IMR-90 (cell line): ENCODE data around the gene AMPD3. TPM values are rescaled to one million over a fixed set of nuclear protein-coding genes. Genes with fewer than 3 reads are reported as not detected.

Experiments
- ATAC-seq: fragments of 200-7000 bp; cut with Tn5 transposase; 2 replicates; pipeline ENCODE4 v1.9.1; 2020; ENCODE audit warnings: low read depth, mild to moderate bottlenecking, moderate library complexity
- BruUV-seq: library from RNA; stranded (reverse); fragments of 400-500 nt; replicated peaks from 2 replicates; lab custom pipeline; 2021; lab: Mats Ljungman, UMichigan
- CTCF ChIA-PET: fragments of 300-600 bp; formaldehyde crosslinking; extraction: SDS; loops from one replicate; lab custom pipeline; 2021; ENCODE audit warnings: antibody characterized with exemption; lab: Yijun Ruan, JAX
- POLR2A ChIA-PET: fragments of 300-600 bp; sonication (Branson Sonifier 250); formaldehyde crosslinking; loops from one replicate; lab custom pipeline; 2022; ENCODE audit warnings: antibody characterized with exemption; ENCODE audit not compliant: unreplicated experiment; lab: Charles Lee
- DNase-seq: peaks from one replicate; pipeline ENCODE4 v3.0.0; 2013
- H2AFZ ChIP-seq: replicated peaks from 2 replicates; pipeline ENCODE3; 2013; ENCODE audit warnings: low read length, mild to moderate bottlenecking; ENCODE audit not compliant: poor library complexity
- H2AK5ac ChIP-seq: 2 replicates; pipeline ENCODE4 v1.6.1; 2013; ENCODE audit warnings: low read depth, low read length, inconsistent platforms
- H2AK9ac ChIP-seq: replicated peaks from 2 replicates; pipeline ENCODE3; 2013; ENCODE audit warnings: mild to moderate bottlenecking, low read depth, low read length, moderate library complexity; ENCODE audit not compliant: poor library complexity
- H2BK120ac ChIP-seq: 2 replicates; pipeline ENCODE4 v1.6.1; 2013; ENCODE audit warnings: low read depth, low read length, inconsistent platforms
- H2BK15ac ChIP-seq: 3 replicates; pipeline ENCODE4 v1.6.1; 2013; ENCODE audit warnings: low read depth, low read length, inconsistent platforms
- H2BK20ac ChIP-seq: 2 replicates; pipeline ENCODE4 v1.6.1; 2013; ENCODE audit warnings: low read depth, mild to moderate bottlenecking, inconsistent platforms, low read length, moderate library complexity
- H2BK5ac ChIP-seq: 2 replicates; pipeline ENCODE4 v1.6.1; 2013; ENCODE audit warnings: mild to moderate bottlenecking, low read depth, low read length, inconsistent platforms; ENCODE audit not compliant: poor library complexity, severe bottlenecking
- H3K14ac ChIP-seq: replicated peaks from 2 replicates; pipeline ENCODE4 v1.6.1; 2013; ENCODE audit warnings: low read depth, low read length, inconsistent platforms
- H3K18ac ChIP-seq: 2 replicates; pipeline ENCODE4 v1.6.1; 2013; ENCODE audit warnings: low read depth, low read length, control low read depth
- H3K23ac ChIP-seq: 2 replicates; pipeline ENCODE4 v1.6.1; 2013; ENCODE audit warnings: low read depth, low read length, inconsistent platforms
- H3K27ac ChIP-seq: 2 replicates; pipeline ENCODE4 v1.5.1; 2013; ENCODE audit warnings: mild to moderate bottlenecking, control low read depth, low read length; ENCODE audit not compliant: insufficient read depth
- H3K27me3 ChIP-seq: 2 replicates; pipeline ENCODE4 v1.6.1; 2013; ENCODE audit warnings: low read length; ENCODE audit not compliant: control insufficient read depth, insufficient read depth
- H3K36me3 ChIP-seq: 2 replicates; pipeline ENCODE4 v1.6.1; 2013; ENCODE audit warnings: low read length, mixed read lengths; ENCODE audit not compliant: control insufficient read depth, insufficient read depth
- H3K4ac ChIP-seq: 2 replicates; pipeline ENCODE4 v1.6.1; 2013; ENCODE audit warnings: low read depth, low read length, inconsistent platforms
- H3K4me1 ChIP-seq: 2 replicates; pipeline ENCODE4 v1.6.1; 2013; ENCODE audit warnings: low read length, mixed read lengths; ENCODE audit not compliant: control insufficient read depth, insufficient read depth
- H3K4me2 ChIP-seq: 2 replicates; pipeline ENCODE4 v1.6.1; 2013; ENCODE audit warnings: low read depth, mild to moderate bottlenecking, control low read depth, low read length, moderate library complexity
- H3K4me3 ChIP-seq: 2 replicates; pipeline ENCODE4 v1.5.1; 2013; ENCODE audit warnings: low read depth, mild to moderate bottlenecking, control low read depth, low read length, moderate library complexity; ENCODE audit not compliant: insufficient read depth
- H3K56ac ChIP-seq: 2 replicates; pipeline ENCODE4 v1.6.1; 2013; ENCODE audit warnings: low read length, inconsistent platforms; ENCODE audit not compliant: insufficient read depth; ENCODE audit errors: extremely low read depth
- H3K79me1 ChIP-seq, 2 experiments: 2 replicates each; pipeline ENCODE4 v1.6.1; 2013; ENCODE audit warnings: low read length in 2 of 2, inconsistent platforms in 1 of 2, low read depth in 1 of 2
- H3K9ac ChIP-seq: 2 replicates; pipeline ENCODE4 v1.6.1; 2013; ENCODE audit warnings: low read depth, low read length, control low read depth
- H3K9me1 ChIP-seq: 2 replicates; pipeline ENCODE4 v1.6.1; 2013; ENCODE audit warnings: low read length, inconsistent platforms; ENCODE audit not compliant: insufficient read depth
- H3K9me3 ChIP-seq: 2 replicates; pipeline ENCODE4 v1.6.1; 2013; ENCODE audit warnings: low read length; ENCODE audit not compliant: control insufficient read depth, insufficient read depth
- H4K20me1 ChIP-seq: 2 replicates; pipeline ENCODE4 v1.6.1; 2013; ENCODE audit warnings: low read length, inconsistent platforms; ENCODE audit not compliant: insufficient read depth
- H4K5ac ChIP-seq: 2 replicates; pipeline ENCODE4 v1.6.1; 2013; ENCODE audit warnings: mild to moderate bottlenecking, low read depth, low read length, control low read depth
- H4K8ac ChIP-seq, 2 experiments: 2 replicates each; pipeline ENCODE4 v1.6.1; 2013; ENCODE audit warnings: low read depth in 2 of 2, low read length in 2 of 2, control low read depth in 1 of 2, inconsistent platforms in 1 of 2
- H4K91ac ChIP-seq: 2 replicates; pipeline ENCODE4 v1.6.1; 2013; ENCODE audit warnings: low read depth, low read length, inconsistent platforms; ENCODE audit not compliant: insufficient read depth
- CHD1 ChIP-seq: IDR thresholded peaks from 2 replicates; pipeline ENCODE4 v1.6.1; 2012; ENCODE audit warnings: low read depth, low read length, improper control_type of control experiment
- MAFK ChIP-seq: IDR thresholded peaks from 2 replicates; pipeline ENCODE4 v1.6.1; 2012; ENCODE audit warnings: low read depth, low read length, improper control_type of control experiment
- MAZ ChIP-seq: IDR thresholded peaks from 2 replicates; pipeline ENCODE4 v1.6.1; 2012; ENCODE audit warnings: low read depth, mild to moderate bottlenecking, low read length, improper control_type of control experiment, moderate library complexity, borderline replicate concordance
- NFE2L2 ChIP-seq: fragments of 150-350 bp; IDR thresholded peaks from 2 replicates; pipeline ENCODE4 v1.6.1; 2016; ENCODE audit warnings: low read depth, mild to moderate bottlenecking, low read length
- POLR2A ChIP-seq: IDR thresholded peaks from 2 replicates; pipeline ENCODE4 v1.6.1; 2012; ENCODE audit warnings: mild to moderate bottlenecking, low read depth, low read length
- RAD21 ChIP-seq: IDR thresholded peaks from 2 replicates; pipeline ENCODE4 v1.6.1; 2012; ENCODE audit warnings: low read length, improper control_type of control experiment
- RCOR1 ChIP-seq: IDR thresholded peaks from 2 replicates; pipeline ENCODE4 v1.6.1; 2012; ENCODE audit warnings: mild to moderate bottlenecking, low read length, improper control_type of control experiment; ENCODE audit not compliant: insufficient replicate concordance
- RFX5 ChIP-seq: IDR thresholded peaks from 2 replicates; pipeline ENCODE4 v1.8.0; 2012; ENCODE audit warnings: low read depth, mild to moderate bottlenecking, low read length, moderate library complexity
- SMC3 ChIP-seq: fragments of 150-350 bp; IDR thresholded peaks from 2 replicates; pipeline ENCODE4 v1.6.1; 2016; ENCODE audit warnings: low read depth, mild to moderate bottlenecking, antibody characterized with exemption, low read length, moderate library complexity
- WGBS, 2 experiments: methylation state at CpG; one replicate each; pipeline versions ENCODE4 v1.1.5 to v1.1.7; 2013; ENCODE audit warnings: missing lambda C conversion rate in 2 of 2; ENCODE audit not compliant: insufficient read length in 1 of 2; ENCODE audit errors: extremely low coverage in 2 of 2; 5-methylcytosine and 5-hydroxymethylcytosine counted together
- dilution Hi-C: fragments of 300-500 bp; cut with HindIII; formaldehyde crosslinking; loops from one replicate; pipeline ENCODE4 v1.14.3; 2018; ENCODE audit warnings: low sequenced_read_pairs; ENCODE audit not compliant: unreplicated experiment
- in situ Hi-C: fragments of 300-500 bp; cut with MboI; formaldehyde crosslinking; loops from 3 replicates; pipeline ENCODE4 v1.14.3; 2019; ENCODE audit warnings: low sequenced_read_pairs, inconsistent platforms, mixed read lengths
- intact Hi-C: fragments of 100-400 bp; cut with micrococcal nuclease; formaldehyde crosslinking; loops from 2 replicates; pipeline ENCODE4 v1.10.0; 2022
- polyA plus RNA-seq, 3 experiments: library from polyadenylated mRNA; depleted of rRNA; stranded (reverse); fragments of >200 nt; gene quantifications; 2 replicates each; pipeline ENCODE4 v1.2.3, GENCODE V29; 2012; ENCODE audit warnings: low replicate concordance in 1 of 3
- total RNA-seq: library from RNA; depleted of rRNA; stranded (reverse); fragments of >200 nt; gene quantifications from 2 replicates; pipeline ENCODE4 v1.2.3, GENCODE V29; 2012
- TF ChIP-seq, protein P1 (sequence below): fragments of 150-350 bp; IDR thresholded peaks from 2 replicates; pipeline ENCODE4 v1.6.1; 2017; ENCODE audit warnings: mild to moderate bottlenecking, antibody characterized with exemption, low read length, low read depth
- TF ChIP-seq, protein P2 (sequence below): conservative IDR thresholded peaks from 2 replicates; pipeline ENCODE4 v1.5.1; 2012; ENCODE audit warnings: mild to moderate bottlenecking, low read depth, low read length, improper control_type of control experiment

Gene AMPD3
- total and polyA plus RNA-seq, 2 of the 4 experiments (the other 2 are of a cell fraction) = 8.6 to 12.1 TPM

DNA sequence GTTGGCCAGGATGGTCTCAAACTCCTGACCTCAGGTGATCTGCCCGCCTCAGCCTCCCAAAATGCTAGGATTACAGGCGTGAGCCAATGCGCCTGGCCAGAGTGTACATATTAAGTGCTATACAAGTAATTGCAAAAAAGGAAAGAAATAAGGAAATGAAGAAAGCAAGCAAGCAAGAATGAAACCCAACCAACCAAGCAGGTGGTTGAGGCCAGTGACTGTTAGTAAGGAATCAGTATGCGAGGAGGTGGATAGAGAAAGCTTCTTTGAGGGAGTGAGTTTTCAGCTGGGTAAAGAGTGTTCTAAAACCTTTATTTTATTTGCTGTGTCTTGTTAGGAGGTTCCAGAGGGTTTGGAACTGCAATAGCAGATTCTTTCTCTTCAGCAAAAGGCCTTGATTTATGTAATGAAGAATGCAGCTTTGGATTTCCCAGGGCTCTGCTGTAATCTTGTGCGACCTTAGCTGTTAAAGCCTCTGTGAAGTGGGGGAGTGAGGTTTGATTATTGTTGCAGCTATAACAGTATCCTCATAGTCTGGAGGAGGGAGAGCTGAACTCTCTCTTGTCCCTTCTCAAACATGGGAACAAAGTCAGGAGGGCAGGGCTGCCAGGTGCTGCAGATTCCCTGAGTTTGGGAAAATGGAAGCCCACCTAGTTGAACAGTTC is 5.7 kb downstream of the AMPD3 start:
- Histone ChIP-seq H4K20me1 (peaks cover 22% of the 10 kb centered on the region), H3K4me2 (no peak overlapping the region), H2BK5ac (no peak overlapping the region), H2AFZ (no peak overlapping the region), H2BK20ac (no peak overlapping the region), H3K9me1 (peaks cover 10% of the 10 kb centered on the region), H3K9me3 (no peaks in the 10 kb centered on the region), H4K5ac (no peak overlapping the region), H3K4ac (no peak overlapping the region), H3K23ac (no peak overlapping the region), H4K8ac (no peak overlapping the region), H3K27ac (no peak overlapping the region), H3K36me3 (peaks cover 34% of the 10 kb centered on the region), H3K4me1 (peaks cover 13% of the 10 kb centered on the region), H3K4me3 (no peak overlapping the region), H3K14ac (no peak overlapping the region), H2AK5ac (no peak overlapping the region), H2BK15ac (no peak overlapping the region), H2BK120ac (no peak overlapping the region), H2AK9ac (no peak overlapping the region), H3K27me3 (no peaks in the 10 kb centered on the region), H3K9ac (no peak overlapping the region), H4K91ac (no peak overlapping the region), H3K79me1 (peaks cover 25 to 75% of the 10 kb centered on the region in 2 experiments), H3K56ac (no peak overlapping the region), H3K18ac (no peak overlapping the region)
- TF ChIP-seq CHD1 (no peak), MAFK (no peak), RFX5 (no peak), NFE2L2 (no peak), RAD21 (no peak), MAZ (no peak), POLR2A (no peak), SMC3 (no peak), RCOR1 (no peak)
- TF ChIP-seq, protein P1, sequence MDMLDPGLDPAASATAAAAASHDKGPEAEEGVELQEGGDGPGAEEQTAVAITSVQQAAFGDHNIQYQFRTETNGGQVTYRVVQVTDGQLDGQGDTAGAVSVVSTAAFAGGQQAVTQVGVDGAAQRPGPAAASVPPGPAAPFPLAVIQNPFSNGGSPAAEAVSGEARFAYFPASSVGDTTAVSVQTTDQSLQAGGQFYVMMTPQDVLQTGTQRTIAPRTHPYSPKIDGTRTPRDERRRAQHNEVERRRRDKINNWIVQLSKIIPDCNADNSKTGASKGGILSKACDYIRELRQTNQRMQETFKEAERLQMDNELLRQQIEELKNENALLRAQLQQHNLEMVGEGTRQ = no peak
- TF ChIP-seq, protein P2, sequence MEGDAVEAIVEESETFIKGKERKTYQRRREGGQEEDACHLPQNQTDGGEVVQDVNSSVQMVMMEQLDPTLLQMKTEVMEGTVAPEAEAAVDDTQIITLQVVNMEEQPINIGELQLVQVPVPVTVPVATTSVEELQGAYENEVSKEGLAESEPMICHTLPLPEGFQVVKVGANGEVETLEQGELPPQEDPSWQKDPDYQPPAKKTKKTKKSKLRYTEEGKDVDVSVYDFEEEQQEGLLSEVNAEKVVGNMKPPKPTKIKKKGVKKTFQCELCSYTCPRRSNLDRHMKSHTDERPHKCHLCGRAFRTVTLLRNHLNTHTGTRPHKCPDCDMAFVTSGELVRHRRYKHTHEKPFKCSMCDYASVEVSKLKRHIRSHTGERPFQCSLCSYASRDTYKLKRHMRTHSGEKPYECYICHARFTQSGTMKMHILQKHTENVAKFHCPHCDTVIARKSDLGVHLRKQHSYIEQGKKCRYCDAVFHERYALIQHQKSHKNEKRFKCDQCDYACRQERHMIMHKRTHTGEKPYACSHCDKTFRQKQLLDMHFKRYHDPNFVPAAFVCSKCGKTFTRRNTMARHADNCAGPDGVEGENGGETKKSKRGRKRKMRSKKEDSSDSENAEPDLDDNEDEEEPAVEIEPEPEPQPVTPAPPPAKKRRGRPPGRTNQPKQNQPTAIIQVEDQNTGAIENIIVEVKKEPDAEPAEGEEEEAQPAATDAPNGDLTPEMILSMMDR = no peak
- dilution Hi-C loops (no loop called here), in situ Hi-C loops (no loop called here), intact Hi-C loops (no loop called here)
- BruUV-seq = no TSS peak
- DNase-seq (no peak), ATAC-seq (no peak)
- CTCF ChIA-PET = no interaction called here
- WGBS, 2 experiments = no CpG with 5 or more reads among the region's 5 CpGs
- POLR2A ChIA-PET = no interaction called here
